Femur (tissue), 1 donor: ENCODE data around the gene THAP2.

ENCODE experiments used
- DNase-seq: peaks from one replicate; pipeline ENCODE4 v3.0.0-alpha.2; 2017

Gene THAP2

DNA sequence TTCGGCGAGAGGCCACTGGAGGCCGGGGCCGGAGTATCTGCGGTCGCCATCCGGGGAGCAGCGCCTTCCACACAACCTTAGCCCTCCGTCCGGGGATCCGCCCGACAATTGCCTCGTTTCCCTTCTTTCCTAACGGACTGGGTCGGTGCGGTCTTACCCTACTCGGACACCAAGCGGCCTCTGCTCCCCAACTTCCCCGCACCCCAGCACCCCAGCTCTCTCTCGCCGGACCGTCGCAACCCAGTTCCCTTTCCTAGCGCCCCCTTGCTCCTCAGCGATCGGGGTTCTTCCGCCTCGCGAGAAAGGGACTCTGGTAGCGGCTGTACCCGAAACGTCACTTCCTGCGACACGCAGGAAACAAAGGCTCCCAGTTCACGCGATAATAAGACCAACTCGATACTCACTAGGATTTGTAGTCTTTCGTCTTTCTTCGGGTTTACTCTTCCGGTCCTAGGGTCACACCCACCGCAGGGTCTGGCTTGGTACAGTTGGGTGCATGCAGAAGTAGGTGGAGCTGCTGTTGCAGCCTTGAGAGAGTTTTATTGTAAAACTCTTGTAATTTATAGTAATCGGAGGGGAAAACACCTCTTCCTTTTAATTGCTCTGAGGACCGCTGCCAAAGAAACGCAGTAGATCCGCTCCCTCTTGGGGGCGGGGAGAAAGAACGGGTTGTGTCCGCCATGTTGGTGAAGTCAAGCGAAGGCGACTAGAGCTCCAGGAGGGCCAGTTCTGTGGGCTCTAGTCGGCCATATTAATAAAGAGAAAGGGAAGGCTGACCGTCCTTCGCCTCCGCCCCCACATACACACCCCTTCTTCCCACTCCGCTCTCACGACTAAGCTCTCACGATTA, at the start of gene THAP2, which contains the start of gene ZFC3H1:
Gene THAP2, plus strand, starts transcription at position 741 of the 850 bp plus-strand sequence. CDS start 209 bp downstream, outside the sequence.
Gene ZFC3H1, minus strand, starts transcription at position 288 of the 850 bp plus-strand sequence. Its CDS starts 238 bp downstream, at position 50.
- peak; percentile 97 for DNase-seq

DNA sequence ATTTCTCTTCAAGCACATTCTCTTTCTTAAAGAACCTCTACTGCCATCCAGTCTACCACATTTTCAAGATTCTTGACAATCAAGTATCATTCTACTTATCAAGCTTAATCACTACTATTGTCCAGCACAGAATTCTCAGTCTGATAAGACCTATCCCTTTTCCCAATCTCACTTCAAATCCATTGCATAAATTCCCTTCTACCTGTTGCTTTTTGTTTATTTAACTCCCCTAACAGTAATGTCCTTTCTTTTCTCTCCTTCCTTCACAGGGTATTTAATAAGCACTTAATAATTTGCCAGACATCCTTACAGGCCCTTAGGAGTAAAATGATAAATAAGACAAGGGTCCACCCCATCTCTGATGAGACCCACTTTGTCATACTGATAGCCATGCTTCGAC, 42.2 kb upstream of the THAP2 start:
- DNase-seq, result no peak

DNA sequence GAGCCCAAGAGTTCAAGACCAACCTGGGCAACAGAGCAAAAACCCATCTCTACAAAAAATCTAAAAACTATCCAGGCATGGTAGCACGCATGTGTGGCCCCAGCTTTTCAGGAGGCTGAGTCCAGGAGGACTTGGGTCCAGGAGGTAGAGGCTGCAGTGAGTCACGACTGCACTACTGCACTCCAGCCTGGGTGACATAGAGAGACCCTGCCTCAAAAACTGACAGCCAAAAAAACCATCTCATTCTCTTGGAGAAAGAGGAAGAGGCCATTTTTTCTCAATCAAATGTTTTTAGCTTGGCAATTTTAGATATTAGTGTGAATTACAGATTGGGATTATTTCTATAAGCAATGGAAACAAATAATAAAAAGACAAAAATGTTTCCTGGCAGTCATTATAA, 38.6 kb upstream of the THAP2 start:
- DNase-seq, result no peak

DNA sequence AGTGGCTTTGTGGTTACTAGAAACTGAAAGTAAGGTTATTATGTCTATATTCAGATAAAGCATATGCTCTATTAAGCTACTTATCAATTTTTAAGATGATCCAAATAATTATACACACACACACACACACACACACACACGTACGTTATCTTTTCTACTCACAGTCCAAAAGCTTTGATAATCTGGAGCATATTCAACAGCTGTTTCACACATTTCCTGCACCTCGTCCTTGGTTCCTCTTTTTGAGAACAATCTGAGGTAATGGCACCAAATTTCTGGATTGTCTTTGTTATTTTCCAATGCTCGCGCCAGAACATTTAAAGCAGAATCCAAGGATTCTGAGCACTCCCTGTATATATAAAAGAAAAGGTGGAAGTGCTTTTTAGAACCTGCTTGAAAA, 38.0 kb upstream of the THAP2 start:
- no peak for DNase-seq

DNA sequence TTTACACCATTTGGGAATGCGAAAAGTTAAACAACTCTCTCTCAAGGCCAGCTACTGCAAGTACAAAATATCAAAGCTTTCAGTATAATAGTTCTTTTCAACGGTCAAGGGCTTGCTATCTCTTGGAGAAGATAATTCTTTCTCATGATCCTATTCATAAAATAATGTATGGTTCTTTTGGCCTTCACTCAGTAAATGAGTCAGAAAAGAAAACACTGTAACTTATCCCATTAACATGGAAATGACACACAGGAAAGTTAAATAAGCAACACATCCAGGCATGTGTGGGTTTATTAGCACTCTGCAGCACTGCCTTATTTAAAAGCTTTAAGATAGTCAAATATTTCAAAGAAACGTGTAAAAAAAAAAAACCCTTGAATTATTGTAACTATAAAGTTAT, 37.3 kb upstream of the THAP2 start:
- no peak for DNase-seq

DNA sequence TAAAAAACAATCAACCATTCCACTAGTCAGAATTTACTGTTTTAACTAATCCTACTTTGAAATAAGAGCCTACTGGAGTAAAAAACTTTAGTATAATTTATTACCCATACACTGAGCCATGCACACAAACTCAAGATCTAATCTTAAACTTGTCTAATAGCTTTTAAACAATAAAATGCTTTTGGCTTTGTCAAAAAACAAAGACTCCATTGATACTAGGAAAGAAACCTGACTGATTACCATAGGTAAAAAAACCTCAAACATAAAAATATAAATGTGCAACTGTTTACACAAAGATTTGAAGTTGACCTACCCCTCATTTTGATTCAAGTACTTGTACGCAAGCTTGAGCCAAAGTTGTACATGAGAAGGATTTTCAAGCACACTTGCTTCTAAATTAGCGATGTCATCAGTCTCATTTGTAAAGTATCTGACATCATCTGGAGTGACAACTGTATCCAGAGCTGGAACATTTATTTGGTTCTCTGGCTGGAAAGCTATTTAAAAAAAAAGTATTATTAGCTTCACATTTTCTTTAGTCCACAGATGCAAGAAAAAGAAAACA, 36.6 kb upstream of the THAP2 start:
- no peak for DNase-seq

DNA sequence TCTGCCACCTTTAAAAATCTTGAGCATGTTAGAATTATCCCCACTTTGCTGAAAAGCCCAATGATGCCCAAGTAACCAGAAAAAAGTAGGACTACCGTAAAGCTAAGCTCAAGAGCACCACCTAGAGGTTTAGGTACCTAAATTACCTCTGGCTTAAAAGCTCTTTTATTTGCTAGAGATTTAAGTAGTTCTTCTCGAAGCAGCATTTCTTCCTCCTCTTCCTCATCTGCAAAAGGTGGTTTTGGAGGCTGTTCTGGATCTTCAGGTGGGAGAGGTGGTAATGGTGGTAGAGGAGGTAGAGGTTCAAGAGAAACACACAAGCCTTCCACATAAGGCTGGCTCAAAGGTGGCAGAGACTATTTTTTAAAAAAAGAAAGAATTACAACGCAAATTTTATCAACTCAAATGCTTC, 27.4 kb upstream of the THAP2 start:
- DNase-seq, result no peak

DNA sequence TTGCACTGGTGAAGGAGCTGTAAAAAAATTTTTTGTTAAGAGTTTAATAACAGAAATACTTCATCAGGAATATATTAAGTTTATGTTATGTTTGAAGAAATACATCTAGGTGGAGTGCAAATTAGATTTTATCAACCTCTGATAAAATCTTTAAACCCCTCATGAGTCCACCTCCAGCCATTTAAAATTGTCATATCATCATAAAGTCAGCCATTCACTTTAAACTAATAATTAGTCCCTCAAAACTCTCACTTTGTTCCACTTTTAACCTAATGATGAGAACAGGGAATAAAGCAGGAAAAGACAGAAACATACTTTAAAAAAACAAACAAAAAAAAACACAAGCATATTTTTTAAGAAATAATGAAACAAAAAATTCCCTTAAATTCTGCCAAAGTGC, 25.6 kb upstream of the THAP2 start:
- DNase-seq, result no peak

DNA sequence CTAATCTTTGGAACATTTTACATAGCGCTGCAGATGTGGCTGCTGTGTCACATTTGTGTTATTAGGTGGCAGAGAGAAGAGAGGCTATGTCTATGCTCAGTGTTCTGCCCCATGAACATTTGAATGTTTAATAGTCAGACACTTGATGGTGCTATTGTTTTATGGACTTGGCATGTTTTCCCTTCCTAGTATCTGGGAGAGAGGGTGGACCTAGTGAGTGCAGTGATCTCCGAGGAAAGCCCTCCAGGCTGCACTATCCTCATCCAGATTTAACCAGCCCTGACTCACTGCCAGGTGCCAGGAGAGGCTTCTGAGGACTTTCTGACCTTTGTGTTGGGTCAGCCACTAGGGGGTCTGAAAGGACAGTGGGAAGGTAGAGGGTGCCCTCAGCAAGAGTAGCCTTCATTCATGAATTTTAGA, 24.8 kb upstream of the THAP2 start:
- DNase-seq, result no peak

DNA sequence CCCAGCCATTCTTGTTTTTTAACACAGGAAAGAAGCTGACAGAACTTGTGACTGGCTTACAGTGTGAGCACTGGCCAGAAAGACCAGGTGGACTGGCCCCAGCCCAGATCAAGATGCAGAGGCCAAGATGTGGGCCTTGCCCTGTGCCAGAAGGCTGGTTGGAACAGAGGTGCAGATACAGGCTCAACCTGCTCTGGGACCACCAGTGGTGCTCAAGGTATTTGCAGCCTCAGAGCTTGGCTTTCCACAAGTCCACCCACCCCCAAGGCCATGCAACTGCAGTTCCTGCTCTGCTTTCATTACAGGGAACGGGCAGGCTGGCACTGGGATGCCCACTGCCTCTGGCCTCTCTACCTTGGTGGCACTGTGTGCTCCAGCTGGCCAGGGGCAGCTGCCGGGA, 23.8 kb upstream of the THAP2 start:
- no peak for DNase-seq

DNA sequence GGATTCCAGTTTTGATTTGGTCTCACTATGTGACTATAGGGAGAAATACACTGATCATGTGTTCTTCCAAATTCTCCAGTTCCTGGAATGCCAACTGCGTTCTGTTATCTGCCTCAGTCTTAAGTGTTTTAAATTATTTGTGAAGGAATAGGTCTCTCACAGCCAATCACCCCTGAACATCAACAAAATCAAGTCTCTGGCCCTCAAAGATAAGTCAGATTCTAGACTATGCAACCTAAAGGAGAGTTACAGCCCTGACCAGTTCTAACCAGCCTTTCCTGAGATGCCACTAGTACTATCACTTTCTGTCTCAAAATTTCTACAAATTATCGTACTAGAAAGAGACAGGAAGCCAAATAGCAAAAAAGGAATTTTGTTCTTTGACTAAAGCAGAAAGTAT, 22.7 kb upstream of the THAP2 start:
- DNase-seq, result no peak

DNA sequence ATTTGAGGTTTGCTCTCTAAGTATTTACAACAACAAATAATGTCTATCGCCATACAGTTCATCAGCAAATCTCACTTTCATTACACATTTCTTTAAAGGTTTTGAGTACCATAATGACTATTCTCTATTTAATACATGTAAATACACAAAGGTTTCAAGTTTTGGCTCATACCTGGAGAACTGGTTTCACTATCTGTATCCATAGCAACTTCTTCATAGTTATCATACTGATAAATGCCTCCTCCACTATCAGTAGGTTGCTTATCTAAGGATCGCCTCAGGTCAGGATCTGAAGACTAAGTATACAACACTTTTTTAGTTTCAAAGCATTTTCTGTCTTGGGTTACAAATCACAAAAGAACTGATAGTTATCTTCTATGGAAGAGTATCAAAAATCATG, 21.8 kb upstream of the THAP2 start:
- DNase-seq, result no peak

DNA sequence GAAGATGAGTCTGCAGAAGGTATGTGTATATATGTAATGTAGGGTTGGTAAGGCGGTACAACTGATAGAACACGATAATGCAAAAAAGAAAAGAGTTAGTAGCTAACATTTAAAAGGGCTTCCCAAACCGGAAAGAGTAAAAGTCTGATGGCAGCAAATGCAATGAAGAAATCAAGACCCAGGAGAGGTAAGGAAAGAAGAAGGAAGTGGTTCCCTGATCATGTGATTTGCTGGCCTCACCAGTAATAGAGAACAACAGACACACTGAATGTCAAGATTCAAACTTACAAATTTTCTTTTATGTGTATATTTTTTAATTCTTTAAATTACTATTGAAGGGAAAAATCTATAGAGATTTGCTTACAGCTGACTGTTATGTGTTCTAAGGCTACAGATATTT, 18.8 kb upstream of the THAP2 start:
- DNase-seq, result no peak

DNA sequence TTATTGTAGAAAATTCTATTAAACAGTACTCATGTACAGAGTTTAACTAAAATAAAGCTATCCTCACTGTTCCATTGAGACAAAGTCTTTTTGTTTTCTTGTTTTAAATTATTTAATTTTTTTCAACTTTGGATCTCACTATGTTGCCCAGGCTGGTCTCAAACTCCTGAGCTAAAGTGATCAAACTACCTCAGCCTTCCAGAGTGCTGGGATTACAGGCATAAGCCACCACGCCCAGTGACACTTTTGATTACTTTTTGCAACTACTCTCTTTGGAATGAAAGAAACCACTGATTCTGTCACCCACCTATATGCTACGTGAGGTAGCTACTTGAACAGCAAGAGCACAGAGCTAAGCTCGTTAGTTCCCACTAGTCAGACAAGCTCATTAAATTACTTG, 17.6 kb upstream of the THAP2 start:
- no peak for DNase-seq

DNA sequence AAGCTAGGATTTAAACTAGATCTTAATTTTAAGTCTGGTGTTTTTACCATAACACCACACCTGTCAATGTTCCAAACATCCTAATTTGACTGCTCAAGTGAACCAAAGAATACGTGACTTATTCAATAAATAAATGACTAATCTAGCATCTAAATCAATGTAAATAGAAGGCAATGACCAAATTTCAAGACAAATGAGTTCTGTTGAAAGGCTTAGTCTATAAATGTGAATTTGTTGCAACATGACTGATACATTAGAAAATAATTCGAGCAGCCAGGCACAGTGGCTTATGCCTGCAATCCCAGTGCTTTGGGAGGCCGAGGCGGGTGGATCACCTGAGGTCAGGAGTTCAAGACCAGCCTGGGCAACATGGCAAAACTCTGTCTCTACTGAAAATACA, 15.6 kb upstream of the THAP2 start:
- DNase-seq, result no peak

DNA sequence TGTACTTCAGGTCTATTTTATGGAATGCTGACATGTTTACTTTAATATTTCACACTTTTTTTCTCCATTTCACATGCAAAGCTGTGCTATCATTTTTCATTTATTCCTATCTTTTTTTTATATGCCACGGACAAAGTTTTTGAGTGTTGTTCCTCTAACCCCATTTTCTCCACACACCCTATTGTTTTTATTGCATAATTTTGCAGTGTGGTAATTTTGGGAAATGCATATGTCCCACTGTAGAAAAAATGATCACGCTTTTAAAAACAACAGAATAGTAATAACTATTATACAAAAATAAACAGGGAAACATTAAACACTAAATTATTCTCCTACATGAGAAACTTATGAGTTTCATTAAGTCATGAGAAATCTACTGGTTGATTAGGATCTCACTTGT, 14.7 kb upstream of the THAP2 start:
- DNase-seq, result no peak

DNA sequence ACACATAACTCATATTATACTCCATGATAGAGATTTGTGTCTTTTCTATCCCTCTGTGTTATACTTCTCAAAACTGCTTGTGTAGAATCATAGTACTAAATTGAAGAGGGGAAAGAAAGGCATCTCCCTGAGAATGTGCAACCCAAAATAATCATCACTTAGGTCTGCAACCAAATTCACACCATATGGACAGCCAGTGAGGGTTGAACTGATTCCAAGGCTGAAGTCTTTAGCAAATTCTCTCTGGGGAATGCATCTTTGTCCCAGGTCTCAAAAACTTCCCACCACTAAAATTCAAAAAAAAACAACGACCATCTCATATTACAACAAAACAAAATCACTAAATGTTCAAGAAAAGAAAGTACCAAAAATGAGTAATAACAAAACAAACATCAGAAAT, 11.4 kb upstream of the THAP2 start:
- no peak for DNase-seq

DNA sequence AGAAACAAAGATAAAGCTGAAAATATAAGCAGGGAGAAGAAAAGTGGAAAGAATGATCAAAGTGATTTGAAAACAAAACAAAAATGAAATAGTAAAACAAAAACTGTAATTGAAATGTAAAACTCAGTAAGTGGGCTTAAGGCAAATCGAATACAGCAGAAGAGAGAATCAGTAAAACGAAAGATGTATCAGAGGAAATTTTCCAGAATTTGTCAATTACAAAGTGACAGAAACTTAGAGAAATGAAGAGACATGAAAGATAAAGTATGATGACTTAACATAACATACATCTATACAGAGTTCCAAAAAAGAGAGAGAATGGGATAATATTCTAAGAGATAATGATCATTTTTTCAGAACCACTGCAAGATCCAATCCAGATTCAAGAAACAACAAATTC, 11.0 kb upstream of the THAP2 start:
- no peak for DNase-seq

DNA sequence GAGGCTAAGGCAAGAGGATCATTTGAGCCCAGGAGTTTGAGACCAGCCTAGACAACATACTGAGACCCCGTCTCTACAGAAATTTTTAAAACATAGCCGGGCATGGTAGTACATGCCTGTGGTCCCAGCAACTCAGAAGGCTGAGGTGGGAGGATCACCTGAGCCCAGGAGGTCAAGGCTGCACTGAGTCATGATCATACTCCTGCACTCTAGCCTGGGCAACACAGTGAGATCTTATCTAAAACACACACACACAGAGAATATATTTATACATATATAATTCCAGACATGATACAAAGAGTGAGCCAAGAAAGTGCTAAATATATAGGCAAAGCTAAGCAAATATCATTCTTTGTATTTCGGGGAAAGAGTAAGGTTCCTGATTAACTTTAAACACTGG, 9.9 kb upstream of the THAP2 start:
- DNase-seq, result no peak

DNA sequence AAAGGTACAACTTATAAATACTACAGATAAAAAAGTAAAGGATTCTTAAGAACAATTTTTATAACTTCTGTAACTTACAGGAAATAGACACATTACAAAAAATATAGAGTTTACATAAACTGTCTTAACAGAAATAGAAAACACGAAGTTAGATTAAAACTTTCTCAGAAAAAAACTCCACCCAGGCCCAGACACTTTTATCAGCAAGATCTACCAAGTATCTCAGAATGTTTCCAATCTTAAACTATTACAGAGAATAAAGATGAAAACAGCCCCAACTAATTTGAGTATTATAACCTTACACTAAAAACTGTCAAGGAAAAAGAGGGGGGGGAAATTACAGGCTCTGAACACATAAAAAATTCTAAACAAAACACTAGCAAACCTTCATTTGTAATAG, 8.6 kb upstream of the THAP2 start:
- no peak for DNase-seq

DNA sequence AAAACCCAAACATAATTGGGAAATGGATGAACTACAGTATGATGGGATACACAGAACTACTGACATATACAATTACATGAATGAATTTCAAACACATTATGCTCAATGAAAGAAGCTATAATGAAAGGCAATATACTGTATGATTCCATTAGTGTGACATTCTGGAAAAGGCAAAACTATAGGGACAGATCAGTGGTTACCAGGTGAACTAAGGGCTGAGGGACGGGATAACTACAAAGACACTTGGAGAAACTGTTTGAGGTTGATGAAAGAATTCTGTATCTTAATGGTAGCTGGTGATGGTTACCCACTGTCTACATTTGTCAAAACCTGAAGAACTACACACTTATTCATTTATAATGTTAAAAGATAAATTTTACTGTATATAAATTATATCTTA, 8.2 kb upstream of the THAP2 start:
- DNase-seq, result no peak

DNA sequence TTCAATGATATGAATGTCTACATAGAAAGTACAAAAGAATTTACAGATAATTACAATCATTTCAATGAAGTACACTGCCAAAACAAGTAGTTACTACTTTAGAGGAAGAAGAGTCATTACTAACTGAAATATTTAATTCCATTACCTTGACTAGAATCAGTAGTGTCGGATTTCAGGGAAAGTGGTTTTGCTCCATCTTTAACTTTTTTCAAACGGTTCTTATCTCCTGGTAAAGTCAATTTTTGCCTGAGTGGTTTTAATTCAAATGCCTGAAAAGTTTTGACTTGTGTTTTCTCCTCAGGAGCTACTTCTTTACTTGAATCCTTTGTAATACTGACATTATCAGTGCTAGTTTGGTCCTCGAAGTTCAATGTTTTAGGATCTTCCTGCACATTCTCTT, 7.4 kb upstream of the THAP2 start:
- DNase-seq, result no peak

DNA sequence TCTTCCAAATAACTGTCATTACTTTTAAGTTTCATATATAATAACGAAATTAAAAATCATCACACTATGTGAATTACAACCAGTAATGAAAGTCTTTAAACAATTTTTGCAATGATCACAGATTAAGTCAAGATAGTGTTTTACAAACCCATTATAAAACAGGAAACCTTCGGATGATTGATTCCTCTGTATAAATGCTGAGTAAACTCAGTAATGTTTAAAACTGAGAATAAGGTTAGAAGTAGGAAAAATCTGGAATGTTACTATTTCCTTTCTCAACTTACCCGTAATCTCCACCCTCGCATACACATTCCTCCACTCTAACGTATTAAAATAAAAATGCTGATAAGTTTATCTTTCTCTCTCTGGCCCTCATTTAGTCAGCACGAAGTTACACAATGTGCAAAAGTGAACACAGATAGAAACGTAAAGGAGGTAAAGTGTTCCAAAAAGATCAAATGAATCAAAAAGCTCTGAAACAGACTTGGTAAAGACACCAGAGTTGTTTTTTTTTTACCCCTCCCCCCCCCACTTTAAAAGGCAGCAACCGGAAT, 2.0 kb upstream of the THAP2 start:
- no peak for DNase-seq

DNA sequence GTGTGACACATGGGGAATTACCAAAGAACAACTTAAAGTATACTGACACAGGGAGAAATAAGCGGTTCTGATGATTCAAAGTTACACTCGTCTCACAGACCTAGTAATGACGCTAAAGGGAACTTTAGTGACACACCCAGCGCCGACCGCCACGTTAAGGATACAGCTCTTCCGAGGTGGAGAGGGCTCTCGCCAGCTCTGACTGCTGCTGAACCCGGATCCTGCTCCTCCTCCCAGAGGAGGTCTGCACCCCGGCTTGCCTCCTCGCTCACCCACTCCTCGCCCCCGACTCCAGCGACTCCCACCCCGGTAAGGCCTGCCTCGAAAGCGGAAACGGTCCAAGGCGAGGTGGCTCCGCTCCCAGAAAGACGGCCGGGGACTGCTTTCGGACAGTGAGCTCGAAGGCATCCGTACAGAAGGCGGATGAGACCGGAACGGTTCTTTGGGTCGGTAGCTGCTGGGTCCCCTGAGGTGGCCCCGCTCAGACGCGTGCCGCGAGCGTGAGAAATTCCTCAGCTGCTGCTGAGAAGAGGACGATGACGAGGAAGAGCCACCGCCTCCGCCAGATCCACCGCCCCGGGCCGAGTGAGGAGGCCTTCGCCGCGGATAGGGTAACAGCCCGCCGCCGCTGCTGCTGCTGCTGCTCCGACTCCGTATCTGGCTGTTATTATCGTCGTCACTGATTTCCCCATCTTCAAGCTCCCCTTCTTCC, 1.1 kb upstream of the THAP2 start:
- peak; percentile 82 for DNase-seq
